Measurements from ENCODE around the gene SREBF1. TPM values are rescaled to one million over a fixed set of nuclear protein-coding genes. Genes with fewer than 3 reads are reported as not detected.
A peak's percentile ranks its signal among the peaks of the same experiment; 100 is the strongest.

Gene SREBF1
- polyA plus RNA-seq (2013, experiment 1 of 2; ENCODE audit: insufficient read length), result 59.9 TPM
- polyA plus RNA-seq (2013, experiment 2 of 2; ENCODE audit: insufficient read length), result 53.7 TPM

GRCh38 chr17:17836818-17837379 lies at the start of gene SREBF1:
Gene SREBF1, minus strand, starts transcription at chr17:17836986. Its CDS starts 169 bp downstream, at chr17:17836817.
- peak; percentile 72 for DNase-seq

GRCh38 chr17:17886226-17886625 lies 49.4 kb upstream of the SREBF1 start:
- DNase-seq, result no peak

- no peak for DNase-seq
Measured at GRCh38 chr17:17884391-17885357, 47.9 kb upstream of the SREBF1 start.

DNA sequence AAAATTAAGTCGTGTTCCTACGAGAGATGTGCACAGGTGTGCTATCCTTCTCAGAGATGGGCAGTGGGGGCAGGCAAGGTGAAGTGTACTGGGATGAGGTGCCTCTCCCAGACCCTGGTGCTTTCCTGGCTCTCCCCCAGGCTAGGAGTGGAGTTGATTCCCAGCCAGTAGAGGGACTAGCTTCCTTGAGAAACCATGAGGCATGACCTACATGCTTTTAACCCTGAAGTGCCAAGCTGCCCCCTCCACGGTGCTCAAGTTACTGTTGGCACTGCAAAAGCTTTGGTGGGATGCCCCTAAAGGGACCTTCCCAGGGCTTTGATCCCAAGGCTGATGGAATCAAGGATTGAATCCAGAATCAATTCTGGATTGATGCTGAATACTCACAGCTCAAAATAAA lies 47.0 kb upstream of the SREBF1 start:
- DNase-seq, result no peak

- DNase-seq, result no peak
Measured at GRCh38 chr17:17882082-17882581, 45.3 kb upstream of the SREBF1 start.

DNA sequence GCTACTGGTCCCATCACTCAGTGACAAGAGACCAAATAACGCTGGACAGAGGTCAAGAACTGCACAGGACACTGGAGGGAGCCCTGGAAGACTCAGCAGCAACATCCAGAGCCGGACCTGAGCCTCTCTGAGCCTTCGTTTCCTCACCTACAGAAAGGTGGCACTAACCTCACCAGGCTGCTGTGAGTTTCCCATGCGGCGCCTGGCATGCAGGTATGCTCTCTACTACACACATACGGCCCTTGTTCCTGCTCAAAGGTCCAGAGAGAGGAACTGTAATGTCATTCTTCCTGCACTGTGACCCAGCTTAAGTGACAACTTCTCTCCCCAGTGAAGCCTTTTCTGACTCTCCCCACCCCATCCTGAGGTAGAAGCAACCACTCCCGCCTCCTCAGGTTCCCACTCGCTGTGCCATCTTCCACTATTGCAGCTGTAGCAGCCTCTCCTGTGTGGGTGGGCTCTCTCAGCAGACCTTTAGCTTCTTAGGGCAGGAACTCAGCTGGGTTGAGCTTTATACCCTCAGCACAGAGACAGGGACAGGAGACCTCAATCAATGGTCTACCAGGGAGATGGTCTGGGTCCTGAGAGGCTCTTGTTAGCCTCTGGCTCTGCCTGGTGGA lies 43.9 kb upstream of the SREBF1 start:
- no peak for DNase-seq

DNA sequence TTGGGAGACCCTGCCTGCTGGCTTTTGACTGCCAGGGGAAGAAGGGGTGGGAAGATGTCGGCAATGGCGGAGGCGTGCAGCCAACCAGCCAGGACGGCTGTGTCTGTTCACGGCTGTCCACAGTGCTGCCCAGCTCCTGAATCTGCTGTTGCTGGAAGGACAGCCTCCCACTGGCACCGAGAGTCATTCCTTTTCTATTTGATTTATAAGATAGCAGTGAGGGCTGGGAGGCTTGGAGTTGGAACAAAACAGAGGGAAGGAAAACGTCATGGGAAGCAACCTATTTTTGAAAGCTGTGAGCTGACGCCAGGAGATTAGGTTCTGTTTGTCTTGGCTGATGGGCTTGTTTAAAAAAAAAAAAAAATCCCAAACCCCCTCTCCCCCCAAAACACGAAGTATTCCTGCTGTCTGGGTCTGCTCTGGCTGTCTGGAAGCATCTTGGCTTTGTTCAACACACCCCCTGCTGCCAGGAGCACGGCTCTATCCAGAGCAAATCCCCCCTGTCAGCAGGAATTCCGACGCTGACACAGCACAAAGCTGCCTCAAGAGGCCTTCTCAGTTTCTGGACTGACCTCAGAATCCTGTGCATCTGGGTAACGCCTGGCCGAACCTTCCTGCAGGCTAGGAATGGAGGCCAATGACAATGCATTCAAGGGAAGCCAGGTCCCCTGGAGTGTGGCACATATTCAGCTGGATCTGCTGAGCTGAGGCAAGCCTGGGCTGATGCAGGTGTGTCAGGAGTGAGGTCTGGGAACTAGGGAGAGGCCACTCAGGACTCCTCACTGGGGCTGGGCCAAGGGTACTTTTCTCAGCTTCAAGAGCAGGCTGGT lies 41.0 kb upstream of the SREBF1 start:
- DNase-seq, result peak; percentile 97

DNA sequence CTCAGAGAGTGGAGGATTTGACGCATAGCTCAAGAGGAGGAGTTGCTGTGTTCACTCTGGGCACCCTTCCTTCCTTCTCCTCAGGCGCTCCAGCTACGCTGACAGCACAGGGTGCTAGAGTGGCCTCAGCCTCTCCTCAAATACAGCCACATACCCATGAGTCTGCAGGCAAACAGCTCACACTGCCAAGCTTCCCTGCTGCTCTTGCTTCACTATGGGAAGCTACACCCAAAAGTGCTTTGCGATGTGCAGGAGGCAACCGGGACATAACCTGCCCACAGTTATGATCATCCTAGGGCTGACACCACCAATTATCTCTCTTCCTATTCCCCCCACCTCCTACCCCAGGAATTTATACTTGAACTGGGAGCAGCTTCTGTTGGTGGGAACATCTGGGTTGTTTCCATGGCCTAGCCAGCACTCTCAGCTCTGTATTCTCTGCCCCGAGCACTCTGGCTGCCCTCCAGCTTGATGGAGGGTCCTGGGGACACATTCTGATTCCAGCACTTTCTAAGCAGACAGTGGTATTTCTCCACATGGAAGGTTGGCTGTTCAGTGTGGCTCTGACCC lies 40.3 kb upstream of the SREBF1 start:
- peak; percentile 37 for DNase-seq

- DNase-seq, result peak; percentile 73
Measured at GRCh38 chr17:17874478-17874877, 37.7 kb upstream of the SREBF1 start.

- no peak for DNase-seq
Measured at GRCh38 chr17:17873450-17873991, 36.7 kb upstream of the SREBF1 start.

- no peak for DNase-seq
Measured at GRCh38 chr17:17872547-17873345, 36.0 kb upstream of the SREBF1 start.

DNA sequence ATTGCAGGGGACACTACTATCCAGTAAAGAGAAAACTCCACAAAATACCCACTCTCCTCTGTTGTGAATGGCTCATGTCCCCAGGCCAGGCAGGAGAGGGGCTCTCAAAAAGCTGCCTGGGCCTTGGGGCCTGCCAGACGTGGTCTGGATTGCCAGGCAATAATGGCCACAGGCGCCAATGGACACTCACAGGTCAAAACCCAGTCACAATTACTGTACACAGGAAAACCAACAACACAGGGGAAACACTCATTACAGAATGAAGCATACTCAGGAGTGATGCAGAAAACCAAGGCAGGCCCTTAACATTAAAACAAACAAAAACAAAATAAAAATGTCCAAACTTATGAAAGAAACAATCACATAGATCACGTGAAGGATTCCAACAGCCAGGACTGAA lies 35.1 kb upstream of the SREBF1 start:
- DNase-seq, result no peak

DNA sequence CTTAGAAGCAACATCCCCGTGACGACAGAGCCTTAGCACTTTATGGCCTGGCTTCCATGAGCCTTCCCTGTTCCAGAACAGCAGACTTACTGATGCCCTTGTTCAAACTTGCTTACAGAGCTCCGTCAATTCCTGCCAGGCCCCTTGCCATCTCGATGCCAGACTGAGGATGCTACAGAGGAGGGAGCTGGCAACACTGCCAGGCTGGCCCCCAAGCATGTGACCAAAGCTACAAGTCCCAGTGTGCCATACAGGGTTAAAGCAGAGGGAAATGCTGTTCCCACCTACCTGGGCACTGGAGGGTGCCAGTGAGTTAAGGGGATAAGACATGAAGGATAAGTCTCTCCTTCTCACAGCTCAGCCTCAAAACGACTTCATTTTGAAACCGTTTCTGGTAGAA lies 33.5 kb upstream of the SREBF1 start:
- no peak for DNase-seq

DNA sequence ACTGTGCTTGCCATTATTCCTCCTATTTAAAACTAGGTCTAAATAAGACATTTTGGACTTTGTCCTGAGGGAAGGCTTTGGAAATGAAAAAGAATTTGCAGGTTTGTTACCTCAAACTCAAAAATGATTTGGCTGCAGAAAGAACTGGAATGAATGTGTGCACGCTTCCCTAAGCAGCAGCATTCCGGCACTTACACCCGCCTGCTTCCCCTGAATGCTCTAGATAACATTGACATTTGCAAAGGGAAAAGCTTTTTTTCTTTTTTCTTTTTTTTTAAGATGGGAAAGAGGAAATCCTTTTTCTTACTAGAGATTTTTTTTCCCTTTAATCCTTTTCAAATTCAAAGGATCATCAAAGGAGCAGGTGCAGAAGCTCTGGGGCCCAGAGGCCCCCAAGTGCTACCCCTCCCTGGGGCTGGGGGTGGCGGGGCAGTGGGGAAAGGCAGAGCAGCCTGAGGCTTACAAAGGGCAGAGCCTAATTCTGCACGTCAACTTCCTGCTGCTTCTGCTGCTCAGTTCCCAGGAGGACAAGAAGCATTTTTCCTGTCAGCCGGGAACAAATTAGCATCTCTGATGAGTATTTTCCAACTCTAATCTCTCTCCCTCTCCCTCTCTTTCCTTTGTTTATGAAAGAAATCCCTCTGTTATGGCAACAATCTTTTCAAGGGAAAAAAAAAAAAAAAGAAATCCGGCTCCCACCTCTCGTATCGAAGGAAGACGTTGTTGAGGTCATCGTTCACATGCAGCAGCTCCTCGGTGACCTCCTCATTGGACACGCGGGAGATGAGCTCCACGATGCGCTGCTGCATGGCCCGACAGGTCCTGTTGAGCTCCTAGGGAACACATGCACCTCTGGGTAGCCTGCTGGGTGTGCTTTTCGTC lies 32.1 kb upstream of the SREBF1 start:
- peak; percentile 39 for DNase-seq

GRCh38 chr17:17866897-17867296 lies 30.1 kb upstream of the SREBF1 start:
- no peak for DNase-seq

- no peak for DNase-seq
Measured at GRCh38 chr17:17866425-17866824, 29.6 kb upstream of the SREBF1 start.

DNA sequence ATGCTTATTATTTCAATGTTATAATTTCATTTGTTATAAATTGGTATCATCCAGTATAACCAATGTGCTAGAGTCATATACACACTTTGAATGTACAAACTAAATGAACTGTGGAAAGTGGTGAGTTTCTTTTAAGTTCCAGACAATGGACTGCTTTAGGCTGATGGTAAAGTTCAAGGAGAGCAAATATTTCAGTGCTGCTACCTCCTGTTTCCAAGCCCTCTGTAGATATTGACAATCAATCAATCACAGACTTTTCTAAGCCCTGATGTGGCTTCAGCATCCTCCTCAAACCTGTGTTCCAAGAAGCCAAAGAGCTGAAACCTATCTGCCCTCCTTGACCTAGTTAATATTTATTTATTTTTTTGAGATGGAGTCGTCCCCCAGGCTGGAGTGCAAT lies 28.2 kb upstream of the SREBF1 start:
- no peak for DNase-seq

- peak; percentile 47 for DNase-seq
Measured at GRCh38 chr17:17860766-17861107, 24.0 kb upstream of the SREBF1 start.

GRCh38 chr17:17859909-17860765 lies 23.4 kb upstream of the SREBF1 start:
- peak; percentile 61 for DNase-seq
